ENCODE data around the gene OSTM1.

The OSTM1 gene

DNA sequence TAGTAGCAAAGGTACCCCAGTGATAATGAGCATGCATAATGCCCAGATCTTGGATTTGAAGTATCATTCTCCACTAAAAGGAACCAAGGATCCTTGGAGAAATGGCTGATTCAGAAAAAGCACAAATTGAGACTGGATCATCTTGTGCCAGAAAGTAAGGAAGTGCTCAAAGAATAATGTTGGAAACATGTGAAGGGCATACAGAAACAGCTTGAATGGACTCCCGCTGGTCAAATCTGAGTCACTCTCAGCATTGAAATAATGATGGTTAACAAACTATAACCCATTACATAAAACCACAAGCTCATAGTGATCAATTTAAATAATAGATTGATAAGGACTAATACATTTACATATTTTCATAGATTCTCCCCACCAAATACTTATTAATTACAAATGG is 3.6 kb upstream of the OSTM1 start:
- Histone ChIP-seq H3K27me3 (ENCODE audit: control insufficient read depth in 2 of 2, insufficient read depth in 2 of 2, low read length in 2 of 2) (no peaks in the 10 kb centered on the region), H3K36me3 (ENCODE audit: control insufficient read depth in 2 of 2, insufficient read depth in 2 of 2, low read length in 2 of 2) (no peaks in the 10 kb centered on the region), H3K9me3 (ENCODE audit: control insufficient read depth in 2 of 2, low read length in 2 of 2) (no peaks in the 10 kb centered on the region), H3K9ac (ENCODE audit: low read depth in 1 of 2, low read length in 2 of 2) (no peak overlapping the region), H3K4me3 (ENCODE audit: low read length in 2 of 2) (no peak overlapping the region), H3K27ac (ENCODE audit: low read depth in 2 of 2, low read length in 2 of 2) (no peak overlapping the region), H3K4me1 (ENCODE audit: control insufficient read depth in 2 of 2, insufficient read depth in 2 of 2, low read length in 2 of 2) (peaks cover 0 to 11% of the 10 kb centered on the region in 2 donors)

DNA sequence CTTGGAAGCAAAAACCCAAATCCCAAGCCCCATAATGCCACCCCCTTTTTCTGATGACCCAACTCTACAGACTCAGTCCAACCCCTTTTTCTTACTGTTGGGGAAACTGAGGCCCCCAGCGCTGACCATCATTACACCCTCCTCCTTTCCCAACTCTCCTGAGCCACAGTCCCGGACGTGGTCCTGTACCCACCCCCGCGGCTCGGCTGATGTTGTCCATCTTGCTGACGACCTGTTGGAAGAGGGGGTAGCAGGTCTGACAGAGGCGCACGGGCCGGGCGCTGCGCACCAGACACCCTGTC is 533 bp downstream of the OSTM1 start:
- peaks cover 0 to 11% of the 10 kb centered on the region in 2 donors for H3K4me1 ChIP-seq (ENCODE audit: control insufficient read depth in 2 of 2, insufficient read depth in 2 of 2, low read length in 2 of 2)
- no peaks in the 10 kb centered on the region for H3K27me3 ChIP-seq (ENCODE audit: control insufficient read depth in 2 of 2, insufficient read depth in 2 of 2, low read length in 2 of 2)
- peak overlapping the region; percentile 93 to 96 for H3K4me3 ChIP-seq (ENCODE audit: low read length in 2 of 2)
- H3K9me3 ChIP-seq (ENCODE audit: control insufficient read depth in 2 of 2, low read length in 2 of 2), result no peaks in the 10 kb centered on the region
- H3K36me3 ChIP-seq (ENCODE audit: control insufficient read depth in 2 of 2, insufficient read depth in 2 of 2, low read length in 2 of 2), result no peaks in the 10 kb centered on the region
- peak overlapping the region; percentile 93 to 100 for H3K9ac ChIP-seq (ENCODE audit: low read depth in 1 of 2, low read length in 2 of 2)
- H3K27ac ChIP-seq (ENCODE audit: low read depth in 2 of 2, low read length in 2 of 2), result peak overlapping the region in 1 of 2 donors; percentile 75

DNA sequence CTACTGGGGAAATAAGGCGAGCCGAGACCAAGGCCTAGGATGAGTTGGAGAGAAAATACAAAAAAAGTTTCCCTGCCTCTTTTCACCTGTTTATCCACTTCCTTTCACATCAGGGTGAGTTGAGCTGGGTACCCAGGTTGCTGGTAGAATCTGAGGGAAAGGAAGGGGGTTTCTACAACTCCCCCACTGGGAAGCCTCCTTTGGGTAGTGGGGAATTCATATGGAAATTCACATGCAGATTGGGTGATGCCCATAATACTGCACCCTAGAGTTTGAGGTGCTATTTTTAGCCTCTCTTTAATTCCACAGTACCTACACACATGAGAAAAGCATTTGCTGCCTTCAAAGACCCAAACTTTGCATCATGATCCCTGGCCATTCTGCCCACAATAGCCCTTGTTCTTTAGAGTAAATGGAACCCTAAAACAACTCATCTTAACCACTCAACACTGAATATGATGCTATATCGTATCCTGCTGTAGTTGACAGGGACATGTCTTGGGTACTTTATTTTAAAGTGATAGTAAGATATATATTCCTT is 2.7 kb downstream of the OSTM1 start:
- Histone ChIP-seq H3K9ac (ENCODE audit: low read depth in 1 of 2, low read length in 2 of 2) (no peak overlapping the region), H3K4me1 (ENCODE audit: control insufficient read depth in 2 of 2, insufficient read depth in 2 of 2, low read length in 2 of 2) (peaks cover 0 to 13% of the 10 kb centered on the region in 2 donors), H3K36me3 (ENCODE audit: control insufficient read depth in 2 of 2, insufficient read depth in 2 of 2, low read length in 2 of 2) (no peaks in the 10 kb centered on the region), H3K9me3 (ENCODE audit: control insufficient read depth in 2 of 2, low read length in 2 of 2) (no peaks in the 10 kb centered on the region), H3K4me3 (ENCODE audit: low read length in 2 of 2) (no peak overlapping the region), H3K27ac (ENCODE audit: low read depth in 2 of 2, low read length in 2 of 2) (no peak overlapping the region), H3K27me3 (ENCODE audit: control insufficient read depth in 2 of 2, insufficient read depth in 2 of 2, low read length in 2 of 2) (no peaks in the 10 kb centered on the region)

DNA sequence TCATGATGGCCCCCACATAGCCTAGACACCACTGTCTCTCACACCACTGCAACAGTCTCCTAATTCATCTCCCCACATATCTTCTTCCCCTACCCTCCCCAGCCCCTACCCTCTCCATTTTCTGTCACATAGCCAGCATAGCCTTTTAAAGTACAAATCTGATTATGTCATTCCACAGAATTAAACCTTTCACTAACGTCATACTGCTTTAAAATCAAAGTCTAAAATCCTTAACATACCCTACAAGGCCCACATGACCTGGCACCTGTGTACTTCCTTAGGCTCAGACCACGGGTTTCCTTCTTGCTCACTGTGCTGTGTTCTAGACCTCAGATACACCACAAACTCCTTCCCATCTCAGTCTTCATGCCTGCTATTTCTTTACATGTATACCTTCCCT is 5.9 kb downstream of the OSTM1 start:
- Histone ChIP-seq H3K36me3 (ENCODE audit: control insufficient read depth in 2 of 2, insufficient read depth in 2 of 2, low read length in 2 of 2) (peaks cover 2 to 7% of the 10 kb centered on the region in 2 donors), H3K9me3 (ENCODE audit: control insufficient read depth in 2 of 2, low read length in 2 of 2) (no peaks in the 10 kb centered on the region), H3K4me1 (ENCODE audit: control insufficient read depth in 2 of 2, insufficient read depth in 2 of 2, low read length in 2 of 2) (peaks cover 0 to 4% of the 10 kb centered on the region in 2 donors), H3K4me3 (ENCODE audit: low read length in 2 of 2) (no peak overlapping the region), H3K27ac (ENCODE audit: low read depth in 2 of 2, low read length in 2 of 2) (no peak overlapping the region), H3K27me3 (ENCODE audit: control insufficient read depth in 2 of 2, insufficient read depth in 2 of 2, low read length in 2 of 2) (no peaks in the 10 kb centered on the region), H3K9ac (ENCODE audit: low read depth in 1 of 2, low read length in 2 of 2) (no peak overlapping the region)

DNA sequence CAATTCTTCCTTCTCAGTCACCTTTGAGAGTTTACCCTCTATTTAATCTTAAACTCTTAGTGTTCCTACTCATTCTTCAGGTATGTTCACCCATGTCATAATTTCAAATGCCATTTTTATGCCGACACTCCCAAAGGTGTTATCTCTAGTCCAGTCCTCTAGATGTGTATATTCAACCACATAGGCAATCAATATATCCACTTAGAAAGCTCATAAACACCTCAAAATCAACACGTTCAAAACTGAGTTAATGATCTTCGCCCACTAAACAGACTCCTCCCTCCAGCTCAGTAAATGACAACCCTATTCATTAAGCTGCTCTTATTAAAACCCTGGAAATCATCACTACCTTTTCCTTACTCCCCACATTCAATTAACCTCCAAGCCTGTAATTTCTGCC is 6.4 kb downstream of the OSTM1 start:
- Histone ChIP-seq H3K9ac (ENCODE audit: low read depth in 1 of 2, low read length in 2 of 2) (no peak overlapping the region), H3K27ac (ENCODE audit: low read depth in 2 of 2, low read length in 2 of 2) (no peak overlapping the region), H3K4me1 (ENCODE audit: control insufficient read depth in 2 of 2, insufficient read depth in 2 of 2, low read length in 2 of 2) (peaks cover 0 to 2% of the 10 kb centered on the region in 2 donors), H3K36me3 (ENCODE audit: control insufficient read depth in 2 of 2, insufficient read depth in 2 of 2, low read length in 2 of 2) (peaks cover 2 to 7% of the 10 kb centered on the region in 2 donors), H3K27me3 (ENCODE audit: control insufficient read depth in 2 of 2, insufficient read depth in 2 of 2, low read length in 2 of 2) (no peaks in the 10 kb centered on the region), H3K4me3 (ENCODE audit: low read length in 2 of 2) (no peak overlapping the region), H3K9me3 (ENCODE audit: control insufficient read depth in 2 of 2, low read length in 2 of 2) (no peaks in the 10 kb centered on the region)

DNA sequence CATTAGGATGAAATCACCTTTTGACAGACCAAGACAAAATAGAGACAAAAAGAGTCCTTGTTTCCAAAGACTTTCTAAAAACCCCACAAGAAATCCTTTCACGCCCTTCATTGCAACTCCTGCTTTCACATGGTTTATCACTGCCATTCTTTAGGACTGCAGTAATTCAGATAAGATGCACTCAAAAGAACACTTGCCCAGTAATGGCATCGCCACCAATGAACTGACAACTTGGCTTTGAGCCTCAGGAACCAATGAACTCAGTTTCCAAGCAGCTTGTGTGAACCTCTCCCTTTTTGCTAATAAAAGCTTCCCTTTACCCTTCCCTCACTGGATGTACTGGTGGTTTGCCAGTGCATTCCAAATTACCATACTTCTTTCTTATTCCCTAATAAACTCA is 21.8 kb downstream of the OSTM1 start:
- H3K27ac ChIP-seq (ENCODE audit: low read depth in 2 of 2, low read length in 2 of 2), result no peak overlapping the region
- no peaks in the 10 kb centered on the region for H3K27me3 ChIP-seq (ENCODE audit: control insufficient read depth in 2 of 2, insufficient read depth in 2 of 2, low read length in 2 of 2)
- no peaks in the 10 kb centered on the region for H3K9me3 ChIP-seq (ENCODE audit: control insufficient read depth in 2 of 2, low read length in 2 of 2)
- no peak overlapping the region for H3K9ac ChIP-seq (ENCODE audit: low read depth in 1 of 2, low read length in 2 of 2)
- H3K4me3 ChIP-seq (ENCODE audit: low read length in 2 of 2), result no peak overlapping the region
- no peaks in the 10 kb centered on the region for H3K4me1 ChIP-seq (ENCODE audit: control insufficient read depth in 2 of 2, insufficient read depth in 2 of 2, low read length in 2 of 2)
- peaks cover 11 to 12% of the 10 kb centered on the region in 2 donors for H3K36me3 ChIP-seq (ENCODE audit: control insufficient read depth in 2 of 2, insufficient read depth in 2 of 2, low read length in 2 of 2)

DNA sequence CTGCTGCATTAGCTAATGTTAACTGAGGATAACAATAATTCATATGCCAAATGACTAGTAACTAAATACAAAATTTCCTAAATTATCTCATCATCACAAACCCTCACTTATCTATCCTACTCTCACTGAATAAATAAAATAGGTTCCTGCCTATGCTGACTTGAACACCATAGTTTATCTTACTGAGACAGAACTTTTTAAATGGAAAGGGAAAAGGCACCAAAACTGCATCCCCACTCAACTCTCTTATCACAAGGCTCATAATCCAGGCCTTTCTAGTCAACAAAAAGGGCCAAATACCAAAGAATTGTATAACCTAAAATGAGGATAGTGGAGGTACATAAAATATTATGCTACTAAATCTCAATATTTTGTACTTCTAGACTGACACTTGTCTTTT is 23.1 kb downstream of the OSTM1 start:
- H3K4me3 ChIP-seq (ENCODE audit: low read length in 2 of 2), result no peak overlapping the region
- H3K27me3 ChIP-seq (ENCODE audit: control insufficient read depth in 2 of 2, insufficient read depth in 2 of 2, low read length in 2 of 2), result no peaks in the 10 kb centered on the region
- H3K4me1 ChIP-seq (ENCODE audit: control insufficient read depth in 2 of 2, insufficient read depth in 2 of 2, low read length in 2 of 2), result no peaks in the 10 kb centered on the region
- no peaks in the 10 kb centered on the region for H3K9me3 ChIP-seq (ENCODE audit: control insufficient read depth in 2 of 2, low read length in 2 of 2)
- no peak overlapping the region for H3K9ac ChIP-seq (ENCODE audit: low read depth in 1 of 2, low read length in 2 of 2)
- H3K36me3 ChIP-seq (ENCODE audit: control insufficient read depth in 2 of 2, insufficient read depth in 2 of 2, low read length in 2 of 2), result peaks cover 11 to 15% of the 10 kb centered on the region in 2 donors
- H3K27ac ChIP-seq (ENCODE audit: low read depth in 2 of 2, low read length in 2 of 2), result no peak overlapping the region

DNA sequence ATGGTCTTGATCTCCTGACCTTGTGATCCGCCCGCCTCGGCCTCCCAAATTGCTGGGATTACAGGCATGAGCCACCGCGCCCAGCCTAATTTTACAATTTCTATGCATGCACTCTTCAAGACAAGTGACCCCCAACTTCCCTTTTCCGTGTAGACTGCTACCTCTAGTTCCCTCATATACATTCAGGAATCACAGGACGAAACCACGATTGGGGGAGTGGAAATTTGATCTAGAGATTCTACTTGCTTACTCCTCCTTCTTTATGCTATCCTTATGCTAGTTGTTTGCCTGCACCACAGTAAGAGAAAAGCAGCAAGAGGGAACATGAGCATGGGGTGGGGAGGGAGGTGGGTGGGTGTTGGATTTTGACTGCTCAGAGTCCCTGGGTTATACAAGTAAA is 34.9 kb downstream of the OSTM1 start:
- Histone ChIP-seq H3K9ac (ENCODE audit: low read depth in 1 of 2, low read length in 2 of 2) (no peak overlapping the region), H3K27me3 (ENCODE audit: control insufficient read depth in 2 of 2, insufficient read depth in 2 of 2, low read length in 2 of 2) (no peaks in the 10 kb centered on the region), H3K9me3 (ENCODE audit: control insufficient read depth in 2 of 2, low read length in 2 of 2) (no peaks in the 10 kb centered on the region), H3K4me1 (ENCODE audit: control insufficient read depth in 2 of 2, insufficient read depth in 2 of 2, low read length in 2 of 2) (no peaks in the 10 kb centered on the region), H3K4me3 (ENCODE audit: low read length in 2 of 2) (no peak overlapping the region), H3K36me3 (ENCODE audit: control insufficient read depth in 2 of 2, insufficient read depth in 2 of 2, low read length in 2 of 2) (peaks cover 16 to 20% of the 10 kb centered on the region in 2 donors), H3K27ac (ENCODE audit: low read depth in 2 of 2, low read length in 2 of 2) (no peak overlapping the region)

DNA sequence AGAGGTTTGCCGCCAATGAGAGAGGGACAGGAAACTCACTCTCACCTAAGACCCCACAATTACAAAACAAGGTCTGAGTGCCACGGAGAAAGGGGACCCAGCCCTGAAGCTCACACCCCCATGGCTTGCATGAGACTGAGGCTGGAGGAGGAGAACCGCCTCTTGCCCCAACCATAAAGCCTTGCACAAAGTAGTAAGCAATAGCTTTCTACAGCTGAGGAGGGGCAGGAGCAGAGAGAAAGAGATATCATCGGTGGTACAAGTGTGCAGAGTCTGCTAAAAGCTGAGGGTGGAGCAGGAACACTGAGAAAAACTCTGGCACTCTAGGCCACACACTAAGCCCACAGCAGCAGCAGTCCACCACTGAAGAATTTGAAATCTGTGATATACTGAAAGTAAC is 37.7 kb downstream of the OSTM1 start:
- Histone ChIP-seq H3K9me3 (ENCODE audit: control insufficient read depth in 2 of 2, low read length in 2 of 2) (no peaks in the 10 kb centered on the region), H3K4me1 (ENCODE audit: control insufficient read depth in 2 of 2, insufficient read depth in 2 of 2, low read length in 2 of 2) (no peaks in the 10 kb centered on the region), H3K36me3 (ENCODE audit: control insufficient read depth in 2 of 2, insufficient read depth in 2 of 2, low read length in 2 of 2) (peaks cover 12 to 13% of the 10 kb centered on the region in 2 donors), H3K27ac (ENCODE audit: low read depth in 2 of 2, low read length in 2 of 2) (no peak overlapping the region), H3K4me3 (ENCODE audit: low read length in 2 of 2) (no peak overlapping the region), H3K9ac (ENCODE audit: low read depth in 1 of 2, low read length in 2 of 2) (no peak overlapping the region), H3K27me3 (ENCODE audit: control insufficient read depth in 2 of 2, insufficient read depth in 2 of 2, low read length in 2 of 2) (no peaks in the 10 kb centered on the region)

DNA sequence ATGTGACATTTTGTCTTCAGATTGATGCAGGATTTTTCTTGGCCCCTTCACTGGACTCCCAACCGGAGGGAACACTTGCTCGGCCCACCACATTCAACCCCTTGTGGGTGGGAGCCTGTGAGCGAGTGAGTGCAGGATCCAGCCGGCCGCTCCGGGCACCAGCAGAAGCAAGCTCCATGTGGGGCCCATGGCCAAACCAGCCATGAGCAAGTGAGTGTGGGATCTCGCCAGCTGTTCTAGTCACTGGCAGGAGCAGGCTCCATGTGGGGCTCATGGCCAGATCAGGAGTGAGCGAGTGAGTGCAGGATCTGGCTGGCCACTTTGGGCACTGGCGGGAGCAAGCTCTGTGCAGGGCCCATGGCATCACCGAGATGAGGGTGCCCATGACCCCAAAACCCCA is 42.6 kb downstream of the OSTM1 start:
- Histone ChIP-seq H3K9ac (ENCODE audit: low read depth in 1 of 2, low read length in 2 of 2) (no peak overlapping the region), H3K27ac (ENCODE audit: low read depth in 2 of 2, low read length in 2 of 2) (no peak overlapping the region), H3K27me3 (ENCODE audit: control insufficient read depth in 2 of 2, insufficient read depth in 2 of 2, low read length in 2 of 2) (no peaks in the 10 kb centered on the region), H3K36me3 (ENCODE audit: control insufficient read depth in 2 of 2, insufficient read depth in 2 of 2, low read length in 2 of 2) (peaks cover 0 to 3% of the 10 kb centered on the region in 2 donors), H3K9me3 (ENCODE audit: control insufficient read depth in 2 of 2, low read length in 2 of 2) (no peaks in the 10 kb centered on the region), H3K4me3 (ENCODE audit: low read length in 2 of 2) (no peak overlapping the region), H3K4me1 (ENCODE audit: control insufficient read depth in 2 of 2, insufficient read depth in 2 of 2, low read length in 2 of 2) (peaks cover 14 to 20% of the 10 kb centered on the region in 2 donors)

DNA sequence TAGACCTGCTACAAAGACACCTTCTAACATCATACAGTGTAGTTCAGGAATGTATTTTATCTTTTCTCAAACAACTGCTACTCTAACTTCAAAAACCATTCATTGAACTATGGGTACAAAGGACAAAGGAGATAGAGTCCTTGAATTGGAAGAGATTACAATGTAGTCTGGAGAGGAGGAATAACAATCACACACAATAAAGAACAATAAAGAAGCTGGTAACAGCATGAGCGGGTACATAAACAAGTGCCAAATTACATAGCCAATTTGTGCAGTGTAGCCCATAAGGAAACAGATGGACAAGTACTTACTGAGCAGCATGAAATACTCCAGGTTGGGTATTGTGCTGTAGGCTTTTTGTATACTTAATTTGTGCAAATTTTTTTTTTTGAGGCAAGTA is 44.3 kb downstream of the OSTM1 start:
- Histone ChIP-seq H3K27me3 (ENCODE audit: control insufficient read depth in 2 of 2, insufficient read depth in 2 of 2, low read length in 2 of 2) (no peaks in the 10 kb centered on the region), H3K9me3 (ENCODE audit: control insufficient read depth in 2 of 2, low read length in 2 of 2) (no peaks in the 10 kb centered on the region), H3K27ac (ENCODE audit: low read depth in 2 of 2, low read length in 2 of 2) (peak overlapping the region in 1 of 2 donors; percentile 13), H3K4me3 (ENCODE audit: low read length in 2 of 2) (no peak overlapping the region), H3K4me1 (ENCODE audit: control insufficient read depth in 2 of 2, insufficient read depth in 2 of 2, low read length in 2 of 2) (peaks cover 14 to 20% of the 10 kb centered on the region in 2 donors), H3K36me3 (ENCODE audit: control insufficient read depth in 2 of 2, insufficient read depth in 2 of 2, low read length in 2 of 2) (no peaks in the 10 kb centered on the region), H3K9ac (ENCODE audit: low read depth in 1 of 2, low read length in 2 of 2) (no peak overlapping the region)

All from mucosa of rectum (tissue), 2 donors.